Thoracic aorta (tissue), 2 donors: ENCODE data around the gene CFAP99. TPM values are rescaled to one million over a fixed set of nuclear protein-coding genes. Genes with fewer than 3 reads are reported as not detected.

Source experiments
- ATAC-seq: fragments of 150-250 bp; one replicate; pipeline ENCODE4 v1.8.0; 2017; ENCODE audit warnings: low read depth; ENCODE audit not compliant: insufficient number of reproducible peaks, low FRiP score
- DNase-seq: peaks from one replicate; pipeline ENCODE4 v3.0.0-alpha.2; 2020; ENCODE audit warnings: low spot score
- H3K27ac ChIP-seq, 2 donors: fragments of 200-600 bp; sonication (generic); 1 replicate in 1 of 2; 2 replicates in 1 of 2; pipeline ENCODE4 v1.5.1; 2016; ENCODE audit warnings: mild to moderate bottlenecking in 2 of 2, moderate library complexity in 2 of 2
- H3K27me3 ChIP-seq: fragments of 200-600 bp; sonication (generic); replicated peaks from 2 replicates; pipeline ENCODE4 v1.6.0; 2016; ENCODE audit warnings: mild to moderate bottlenecking; ENCODE audit not compliant: insufficient read depth
- H3K36me3 ChIP-seq: fragments of 200-600 bp; sonication (generic); one replicate; pipeline ENCODE4 v1.5.1; 2016
- H3K4me1 ChIP-seq, 2 donors: fragments of 200-600 bp; sonication (generic); 1 replicate in 1 of 2; 2 replicates in 1 of 2; pipeline versions ENCODE4 v1.5.1 to v1.6.0; 2016; ENCODE audit warnings: low read depth in 2 of 2, mild to moderate bottlenecking in 1 of 2; ENCODE audit not compliant: control insufficient read depth in 1 of 2
- H3K4me3 ChIP-seq: fragments of 200-600 bp; sonication (generic); 2 replicates; pipeline ENCODE4 v1.5.1; 2016; ENCODE audit warnings: mild to moderate bottlenecking
- H3K9me3 ChIP-seq: fragments of 200-600 bp; sonication (generic); 2 replicates; pipeline ENCODE4 v1.5.1; 2016
- CTCF ChIP-seq: fragments of 200-600 bp; sonication (generic); IDR thresholded peaks from one replicate; pipeline ENCODE4 v1.5.1; 2019; ENCODE audit warnings: antibody characterized with exemption
- total RNA-seq, 2 donors: library from RNA; depleted of rRNA; stranded (reverse); fragments of >200 nt; gene quantifications; one replicate each; pipeline versions ENCODE4 v1.1.0 to v1.2.3, GENCODE V29; 2016

Gene CFAP99
- total RNA-seq, 2 donors from 2014 or later = not detected

- Histone ChIP-seq H3K9me3 (no peaks in the 10 kb centered on the region), H3K27ac (peak overlapping the region in 1 of 2 donors; percentile 15), H3K36me3 (no peaks in the 10 kb centered on the region), H3K4me3 (peak overlapping the region; percentile 84), H3K4me1 (peaks cover 28 to 53% of the 10 kb centered on the region in 2 donors), H3K27me3 (no peaks in the 10 kb centered on the region)
- no peak for TF ChIP-seq CTCF
- ATAC-seq = no peak
- DNase-seq = no peak
Observed at GRCh38 chr4:2416564-2417225, 2.1 kb upstream of the CFAP99 start.

- ATAC-seq = no peak
- Histone ChIP-seq H3K27me3 (no peaks in the 10 kb centered on the region), H3K36me3 (no peaks in the 10 kb centered on the region), H3K4me1 (peaks cover 28 to 50% of the 10 kb centered on the region in 2 donors), H3K9me3 (no peaks in the 10 kb centered on the region), H3K27ac (peak overlapping the region in 1 of 2 donors; percentile 15), H3K4me3 (peak overlapping the region; percentile 84)
- no peak for TF ChIP-seq CTCF
- DNase-seq = no peak
Observed at GRCh38 chr4:2417226-2417764, 1.5 kb upstream of the CFAP99 start.

GRCh38 chr4:2417765-2418649 is 748 bp upstream of the CFAP99 start, which contains the start of gene ZFYVE28:
TSS of gene ZFYVE28 (minus strand) at chr4:2418645. CDS start at chr4:2418323, 322 bp downstream.
- ATAC-seq (no peak), DNase-seq (no peak)
- Histone ChIP-seq H3K36me3 (no peaks in the 10 kb centered on the region), H3K27me3 (no peaks in the 10 kb centered on the region), H3K9me3 (no peaks in the 10 kb centered on the region), H3K4me3 (peak within 1 kb of the TSS; percentile 84), H3K27ac (no peak within 1 kb of the TSS), H3K4me1 (peaks cover 20 to 43% of the 10 kb centered on the region in 2 donors)
- TF ChIP-seq CTCF = no peak

GRCh38 chr4:2419814-2420213 is 1.1 kb downstream of the CFAP99 start:
- Histone ChIP-seq H3K9me3 (no peaks in the 10 kb centered on the region), H3K4me1 (peaks cover 11 to 28% of the 10 kb centered on the region in 2 donors), H3K4me3 (no peak overlapping the region), H3K36me3 (no peaks in the 10 kb centered on the region), H3K27ac (no peak overlapping the region), H3K27me3 (no peaks in the 10 kb centered on the region)
- TF ChIP-seq CTCF = no peak
- no peak for DNase-seq
- no peak for ATAC-seq

GRCh38 chr4:2421928-2422327 is 3.2 kb downstream of the CFAP99 start:
- Histone ChIP-seq H3K36me3 (no peaks in the 10 kb centered on the region), H3K27me3 (no peaks in the 10 kb centered on the region), H3K9me3 (no peaks in the 10 kb centered on the region), H3K4me3 (no peak overlapping the region), H3K27ac (no peak overlapping the region), H3K4me1 (peaks cover 11 to 20% of the 10 kb centered on the region in 2 donors)
- TF ChIP-seq CTCF = no peak
- ATAC-seq (no peak), DNase-seq (no peak)
